ENCODE data around the gene YTHDC2. TPM values are rescaled to one million over a fixed set of nuclear protein-coding genes. Genes with fewer than 3 reads are reported as not detected.
A peak's percentile ranks its signal among the peaks of the same experiment; 100 is the strongest.
"Not testable (repeated sequence)": the region's sequence is repeated elsewhere in the genome, so short reads cannot be mapped to it uniquely, and the experiment has no call there.

Gene YTHDC2
- total RNA-seq, 1 donor from 2014 or later, result 17.5 TPM

DNA sequence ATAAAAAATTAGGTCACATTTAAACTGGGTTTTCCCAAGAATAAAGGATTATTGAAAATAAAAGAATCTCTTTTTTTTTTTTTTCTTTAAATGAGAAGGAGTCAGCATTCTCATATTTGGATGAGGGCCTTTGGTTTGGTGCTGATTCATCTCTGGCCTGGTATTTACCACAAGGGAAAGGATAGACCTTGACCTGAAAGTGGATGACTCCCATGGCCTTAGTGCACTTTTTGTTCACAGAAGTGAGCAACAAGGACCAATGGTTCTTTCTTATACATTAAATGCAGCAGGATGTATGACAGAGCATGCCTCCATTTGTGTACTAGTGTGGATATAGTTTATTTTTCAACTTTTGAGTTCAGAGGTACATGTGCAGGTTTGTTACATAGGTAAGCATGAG is 6.9 kb downstream of the YTHDC2 start:
- no peak for ATAC-seq

DNA sequence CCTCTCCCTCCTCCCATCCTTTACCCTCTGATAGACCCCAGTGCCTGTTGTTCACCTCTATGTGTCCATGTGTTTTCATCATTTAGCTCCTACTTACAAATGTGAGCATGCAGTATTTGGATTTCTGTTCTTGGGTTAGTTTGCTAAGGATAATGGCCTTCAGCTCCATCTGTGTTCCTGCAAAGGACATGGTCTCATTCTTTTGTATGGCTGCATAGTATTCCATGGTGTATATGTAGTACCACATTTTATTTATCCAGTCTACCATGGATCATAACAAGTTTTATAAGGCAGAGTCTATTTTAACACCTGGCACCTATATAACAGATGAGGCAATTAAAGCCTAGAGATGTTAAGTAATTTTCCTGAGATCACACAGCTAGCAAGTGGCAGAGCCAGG is 7.4 kb downstream of the YTHDC2 start:
- no peak for ATAC-seq

DNA sequence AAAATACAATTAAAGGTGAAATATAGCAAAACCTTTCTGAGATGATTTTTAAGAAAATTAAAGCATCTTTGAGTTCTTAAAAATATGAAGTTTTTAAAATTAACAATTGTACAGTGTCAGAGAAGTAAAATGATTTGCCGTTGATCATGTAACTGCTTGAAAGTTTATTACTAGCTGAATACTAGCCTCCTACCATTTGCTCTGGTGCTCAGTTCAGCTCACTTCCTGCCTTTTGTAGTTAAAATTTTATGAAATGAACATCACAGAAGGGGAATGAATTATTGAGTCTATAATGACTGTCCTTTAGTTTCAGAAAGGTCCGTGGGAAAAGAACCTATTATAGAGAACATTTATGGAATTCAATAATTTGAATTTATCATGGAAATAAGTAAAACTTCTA is 9.7 kb downstream of the YTHDC2 start:
- ATAC-seq, result no peak

DNA sequence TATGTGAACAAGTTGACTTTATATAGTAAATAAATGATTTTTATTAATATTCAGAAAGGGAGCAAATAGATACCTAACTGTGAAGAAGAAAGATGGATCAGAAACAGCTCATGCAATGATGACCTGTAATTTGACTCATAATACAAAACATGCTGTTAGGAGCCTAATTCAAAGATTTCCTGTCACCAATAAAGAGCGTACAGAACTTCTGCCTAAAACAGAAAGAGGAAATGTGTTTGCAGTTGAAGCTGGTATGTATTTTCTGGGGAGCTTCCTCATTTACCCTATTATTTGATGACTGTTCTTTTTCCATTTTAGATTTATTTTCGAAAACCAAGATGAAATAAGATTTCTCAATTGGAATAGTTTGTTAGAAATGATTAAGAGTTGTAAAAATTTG is 11.4 kb downstream of the YTHDC2 start:
- ATAC-seq, result no peak

DNA sequence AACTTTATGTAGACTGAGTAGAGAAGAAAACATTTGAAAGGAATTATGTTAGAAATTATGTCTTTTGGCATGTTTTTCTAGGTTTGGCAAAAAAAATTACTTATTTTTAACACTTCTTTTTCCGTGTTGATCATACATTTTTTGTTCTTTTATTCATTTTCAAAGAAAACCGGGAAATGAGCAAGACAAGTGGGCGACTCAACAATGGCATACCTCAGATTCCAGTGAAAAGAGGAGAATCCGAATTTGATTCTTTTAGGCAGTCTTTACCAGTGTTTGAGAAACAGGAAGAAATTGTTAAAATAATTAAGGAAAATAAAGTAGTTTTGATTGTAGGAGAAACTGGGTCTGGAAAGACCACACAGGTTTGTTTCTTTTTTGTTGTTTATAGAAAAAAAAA is 12.9 kb downstream of the YTHDC2 start:
- no peak for ATAC-seq

DNA sequence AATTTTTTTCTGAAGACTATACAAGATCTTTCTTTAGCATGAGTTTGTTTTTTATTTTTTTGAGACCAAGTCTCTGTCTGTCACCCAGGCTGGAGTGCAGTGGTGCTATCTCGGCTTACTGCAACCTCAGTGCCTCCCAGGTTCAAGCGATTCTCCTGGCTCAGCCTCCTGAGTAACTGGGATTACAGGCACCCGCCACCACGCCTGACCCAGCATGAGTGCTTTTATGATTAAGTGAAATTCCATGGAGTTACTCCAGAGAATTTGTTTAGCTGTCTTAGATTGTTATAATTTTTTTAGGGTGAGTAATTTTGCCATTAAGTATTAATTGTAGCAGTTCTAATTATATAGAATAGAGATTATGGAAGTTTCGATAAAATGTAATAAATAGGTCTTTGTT is 14.3 kb downstream of the YTHDC2 start:
- no peak for ATAC-seq

DNA sequence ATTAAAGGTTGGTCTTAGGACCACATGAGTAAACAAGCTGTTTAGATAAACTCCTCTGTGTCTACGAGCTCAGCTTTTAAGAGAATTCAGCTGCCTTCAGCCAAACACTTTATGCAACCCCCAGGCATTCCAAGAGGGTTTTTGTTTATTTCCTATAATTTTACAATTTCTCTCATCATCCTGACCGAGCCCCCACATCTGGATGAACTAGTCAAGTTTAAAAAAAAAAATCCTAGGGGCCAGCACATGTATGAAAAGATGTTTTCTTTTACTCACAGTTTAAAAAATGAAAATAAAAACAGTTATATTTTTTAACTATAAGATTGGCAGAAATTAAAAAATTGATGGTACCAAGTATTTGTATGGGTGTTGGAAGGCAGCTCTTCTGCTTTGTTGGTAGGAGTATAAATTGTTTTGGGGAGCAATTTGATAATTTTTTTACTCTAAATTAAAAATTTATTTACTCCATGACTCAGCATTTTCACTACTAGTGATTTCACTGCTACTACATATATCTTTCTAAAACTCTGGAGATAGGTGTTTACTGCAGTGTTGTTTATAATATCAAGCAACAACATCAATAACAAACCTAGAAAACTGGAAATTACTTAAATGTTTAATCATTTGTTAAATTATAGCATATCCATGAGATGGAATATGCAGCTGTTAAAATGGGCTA is 18.1 kb downstream of the YTHDC2 start:
- no peak for ATAC-seq

DNA sequence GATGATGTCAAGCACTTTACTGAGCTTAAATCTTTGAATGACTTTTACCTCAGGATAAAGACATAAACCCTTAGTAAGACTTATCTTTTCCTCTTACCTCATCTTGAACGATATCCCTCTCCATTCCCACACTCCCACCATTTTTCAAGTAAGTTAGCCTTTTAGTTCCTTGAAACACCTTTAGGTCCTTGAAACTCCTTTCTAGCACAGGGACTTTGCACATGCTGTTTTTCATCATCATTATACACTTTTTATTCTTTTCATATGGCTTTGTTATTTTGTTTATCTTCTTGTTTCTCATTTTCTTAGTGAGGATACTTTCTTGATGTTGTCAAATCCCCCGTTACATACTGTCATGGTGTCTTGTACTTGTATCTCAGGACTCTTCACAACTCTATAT is 24.8 kb downstream of the YTHDC2 start:
- ATAC-seq, result no peak

DNA sequence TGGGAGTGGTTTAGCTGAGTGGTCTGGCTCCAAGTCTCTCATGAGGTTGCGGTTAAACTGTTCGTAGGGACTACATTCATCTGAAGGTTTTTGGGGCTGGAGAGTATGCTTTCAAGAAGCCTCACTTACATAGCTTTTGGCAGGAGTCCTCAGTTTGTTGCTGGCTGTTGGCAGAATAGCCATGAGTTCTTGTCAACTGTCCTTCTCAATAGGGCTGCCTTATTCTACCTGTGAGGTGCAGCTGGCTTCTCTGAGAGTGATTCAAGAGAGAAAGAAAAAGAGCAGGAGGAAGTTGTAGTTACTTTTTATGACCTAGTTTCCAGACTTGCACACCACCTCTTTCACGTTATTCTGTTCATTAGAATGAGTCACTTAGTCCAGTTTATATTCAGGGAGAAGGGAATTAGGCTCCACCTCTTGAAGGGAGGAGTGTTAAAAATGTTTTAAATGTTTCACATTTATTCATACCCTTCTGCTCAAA is 33.2 kb downstream of the YTHDC2 start:
- ATAC-seq, result peak; percentile 82

DNA sequence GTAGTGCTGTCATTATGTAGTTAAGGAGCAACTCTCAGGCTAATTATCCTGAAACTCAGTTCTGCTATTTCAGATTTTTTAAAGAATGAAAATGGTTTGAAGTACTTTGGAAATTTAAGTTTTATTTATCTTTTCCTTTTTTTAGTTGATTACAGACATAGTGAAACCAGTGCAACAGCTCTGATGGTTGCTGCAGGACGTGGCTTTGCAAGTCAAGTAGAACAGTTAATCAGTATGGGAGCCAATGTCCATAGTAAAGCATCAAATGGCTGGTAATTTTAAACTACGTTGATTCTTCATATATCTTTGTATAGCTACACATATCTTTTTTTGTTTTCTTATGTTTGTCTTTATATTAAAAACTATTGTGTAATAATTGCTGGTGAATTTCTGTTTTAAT is 34.9 kb downstream of the YTHDC2 start:
- ATAC-seq, result no peak

DNA sequence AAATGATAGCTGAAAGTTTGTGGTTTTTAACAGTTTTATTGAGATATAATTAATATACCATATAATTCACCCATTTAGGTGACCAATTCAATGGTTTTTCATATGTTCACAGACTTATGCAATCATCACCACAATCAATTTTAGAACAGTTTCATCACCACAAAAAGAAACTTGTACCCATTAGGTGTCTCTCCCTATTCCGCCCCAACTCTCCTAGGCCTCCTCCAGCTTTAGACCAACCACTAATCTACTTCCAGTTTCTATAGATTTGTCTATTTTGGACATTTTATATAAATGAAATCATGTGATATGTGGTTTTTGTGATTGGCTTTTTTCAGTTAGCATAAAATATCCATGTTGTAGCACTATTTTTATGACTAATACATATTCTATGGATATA is 38.6 kb downstream of the YTHDC2 start:
- ATAC-seq, result no peak

DNA sequence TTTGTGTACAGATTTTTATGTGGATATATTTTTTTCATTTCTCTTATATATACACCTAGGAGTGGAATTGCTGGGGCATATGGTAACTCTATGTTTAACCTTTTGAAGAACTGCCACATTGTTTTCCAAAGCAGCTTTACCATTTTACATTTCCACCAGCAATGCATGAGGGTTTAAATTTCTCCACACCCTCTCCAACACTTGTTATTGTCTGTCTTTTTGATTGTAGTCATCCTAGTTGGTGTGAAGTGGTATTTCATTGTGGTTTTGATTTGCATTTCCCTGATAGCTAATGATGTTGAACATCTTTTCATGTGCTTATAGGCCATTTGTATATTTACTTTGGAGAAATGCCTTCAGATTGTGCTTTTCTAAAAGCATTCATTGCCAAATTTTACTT is 39.1 kb downstream of the YTHDC2 start:
- ATAC-seq, result no peak

DNA sequence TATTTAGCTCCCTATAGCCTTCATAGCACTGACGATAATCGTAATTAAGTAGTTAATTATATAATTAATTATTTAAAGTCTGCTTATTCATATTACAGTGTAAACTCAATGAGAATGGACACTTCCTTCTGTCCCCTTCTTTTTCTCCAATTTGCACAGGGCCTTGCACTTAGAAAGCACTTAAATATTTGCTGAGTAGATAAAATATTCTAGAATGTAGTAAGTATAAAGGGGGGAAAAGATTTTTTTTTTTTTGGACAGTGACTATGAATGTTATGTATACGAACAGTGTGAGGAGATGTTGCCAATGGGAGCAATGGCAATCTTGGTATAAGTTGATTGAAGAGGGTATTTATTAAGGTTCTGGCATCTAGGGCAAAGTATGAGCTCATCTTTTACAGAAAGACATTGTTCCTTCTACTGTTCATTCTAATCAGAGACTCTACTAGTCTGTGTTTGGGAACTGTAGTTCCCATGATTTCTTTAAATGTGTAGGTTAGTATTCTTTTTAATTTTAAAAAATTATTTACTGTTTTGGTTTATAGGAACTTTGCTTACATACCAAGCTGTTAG is 49.4 kb downstream of the YTHDC2 start:
- ATAC-seq, result no peak

DNA sequence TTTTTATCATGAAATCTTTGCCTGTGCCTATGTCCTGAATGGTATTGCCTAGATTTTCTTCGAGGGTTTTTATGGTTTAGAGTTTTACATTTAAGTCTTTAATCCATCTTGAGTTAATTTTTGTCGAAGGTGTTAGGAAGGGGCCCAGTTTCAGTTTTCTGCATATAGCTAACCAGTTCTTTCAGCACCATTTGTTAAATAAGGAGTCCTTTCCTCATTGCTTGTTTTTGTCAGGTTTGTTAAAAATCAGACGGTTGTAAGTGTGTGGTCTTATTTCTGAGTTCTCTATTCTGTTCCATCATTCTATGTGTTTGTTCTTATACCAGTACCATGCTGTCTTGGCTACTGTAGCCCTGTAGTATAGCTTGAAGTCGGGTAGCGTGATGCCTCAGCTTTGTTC is 55.9 kb downstream of the YTHDC2 start:
- ATAC-seq, result no peak

DNA sequence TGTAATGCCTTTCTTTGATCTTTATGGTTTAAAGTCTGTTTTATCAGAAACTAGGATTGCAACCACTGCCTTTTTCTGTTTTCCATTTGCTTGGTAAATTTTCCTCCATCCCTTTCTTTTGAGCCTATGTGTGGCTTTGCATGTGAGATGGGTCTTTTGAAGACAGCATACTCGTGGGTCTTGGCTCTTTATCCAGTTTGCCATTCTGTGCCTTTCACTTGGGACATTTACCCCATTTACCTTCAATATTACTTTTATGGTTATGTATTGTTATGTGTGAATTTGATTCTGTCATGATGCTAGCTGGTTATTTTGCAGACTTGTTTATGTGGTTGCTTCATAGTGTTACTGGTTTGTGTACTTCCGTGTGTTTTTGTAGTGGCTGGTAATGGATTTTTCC is 59.2 kb downstream of the YTHDC2 start:
- ATAC-seq, result no peak

DNA sequence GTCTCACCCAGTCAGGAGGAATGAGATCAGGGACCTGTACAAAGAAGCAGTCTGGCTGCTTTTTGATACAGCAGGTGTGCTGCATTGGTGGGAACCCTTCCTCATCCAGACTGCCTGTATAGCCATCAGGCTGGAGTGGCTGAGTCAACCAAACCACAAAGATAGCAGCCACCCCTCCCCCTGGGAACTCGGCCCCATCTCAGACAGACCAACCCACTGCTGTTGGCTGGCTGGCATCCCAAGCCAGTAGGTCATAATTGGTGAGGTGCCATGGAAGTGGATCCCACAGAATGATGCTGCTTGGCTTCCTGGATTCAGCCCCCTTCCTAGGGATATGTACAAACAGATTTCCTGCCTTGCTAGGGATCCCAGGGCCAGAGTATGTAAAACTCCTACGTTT is 60.9 kb downstream of the YTHDC2 start:
- ATAC-seq, result no peak

DNA sequence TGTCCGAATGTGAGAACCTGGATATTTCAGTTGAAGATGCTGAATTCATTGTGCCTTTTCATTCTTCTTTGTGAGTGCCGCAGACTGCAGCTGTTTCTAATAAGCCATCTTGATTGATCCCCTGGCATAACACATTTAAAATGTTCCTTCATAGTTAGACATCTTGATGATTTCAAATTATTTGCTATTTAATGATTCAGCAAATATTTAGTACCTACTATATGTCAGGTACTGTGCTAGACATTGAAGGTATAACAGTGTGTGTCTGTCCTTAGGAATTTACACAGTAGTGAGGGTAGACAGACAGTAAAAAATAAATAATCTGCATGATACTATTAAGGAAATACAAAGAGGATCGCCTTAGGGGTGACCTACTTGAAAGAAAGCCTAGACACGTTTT is 61.6 kb downstream of the YTHDC2 start:
- ATAC-seq, result no peak

DNA sequence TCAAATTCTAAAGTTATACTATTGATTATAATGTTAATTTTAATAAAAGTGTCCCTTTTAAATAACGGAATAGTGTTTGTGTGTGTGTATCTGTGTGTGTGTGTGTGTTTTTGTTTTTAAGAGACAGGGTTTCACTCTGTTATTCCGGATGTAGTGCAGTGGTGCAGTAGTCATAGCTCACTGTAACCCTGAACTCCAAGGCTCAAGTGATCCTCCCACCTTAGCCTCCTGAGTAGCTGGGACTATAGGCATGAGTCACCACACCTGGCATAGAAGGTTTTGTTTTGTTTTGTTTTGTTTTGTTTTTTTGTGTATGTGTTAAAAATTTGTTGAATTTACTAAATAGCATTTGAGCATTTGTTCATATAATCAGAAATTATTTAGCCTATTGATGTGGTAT is 64.6 kb downstream of the YTHDC2 start:
- ATAC-seq, result no peak

DNA sequence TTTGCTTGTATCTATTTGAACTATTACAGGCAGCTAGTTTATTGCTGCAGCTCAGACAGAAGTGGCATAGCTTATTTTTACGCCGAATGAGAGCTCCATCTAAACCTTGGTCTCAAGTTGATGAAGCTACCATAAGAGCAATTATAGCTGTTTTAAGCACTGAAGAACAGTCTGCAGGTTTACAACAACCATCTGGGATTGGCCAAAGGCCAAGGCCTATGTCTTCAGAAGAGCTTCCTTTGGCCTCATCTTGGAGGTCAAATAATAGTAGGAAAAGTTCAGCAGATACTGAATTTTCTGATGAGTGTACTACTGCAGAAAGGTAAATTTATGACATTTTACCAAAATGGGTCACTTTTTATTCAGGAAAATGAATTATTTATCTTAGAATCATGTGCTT is 67.9 kb downstream of the YTHDC2 start:
- no peak for ATAC-seq

DNA sequence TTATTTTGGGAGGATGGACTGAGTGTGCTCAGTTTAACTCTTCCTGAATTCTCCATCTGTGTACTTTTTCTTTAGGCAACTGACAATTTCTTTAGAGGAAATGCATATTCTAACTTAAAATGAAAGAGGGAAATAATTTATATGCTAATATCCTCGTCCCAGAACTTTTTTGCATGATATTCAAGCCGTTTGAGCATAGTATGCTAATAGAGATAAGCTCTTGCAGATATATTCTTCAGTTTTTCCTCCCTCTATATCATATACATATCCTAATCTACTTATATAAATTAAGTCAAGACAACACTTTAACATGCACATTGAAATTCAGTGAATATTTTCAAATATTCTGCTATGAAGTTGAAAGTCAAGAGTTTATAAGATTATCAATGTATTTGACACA is 84.7 kb downstream of the YTHDC2 start:
- ATAC-seq, result no peak

DNA sequence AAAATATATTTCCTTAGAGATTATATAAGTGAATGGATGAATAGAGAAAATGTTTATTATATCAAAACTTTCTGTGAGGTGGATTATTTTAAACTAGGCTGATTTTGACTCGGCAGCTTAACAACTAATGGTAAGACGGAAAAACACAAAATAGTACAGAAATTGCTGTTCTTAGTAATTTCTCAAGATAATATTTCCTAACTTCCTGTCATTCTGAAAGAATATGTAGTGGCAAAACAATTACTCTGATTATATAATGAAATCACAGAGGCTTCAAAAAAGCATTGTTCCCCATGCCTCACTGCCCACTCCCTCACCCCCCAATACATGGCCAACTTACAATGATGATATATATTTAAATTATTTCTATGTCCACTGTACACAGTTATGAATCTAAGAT is 85.4 kb downstream of the YTHDC2 start:
- ATAC-seq, result no peak

DNA sequence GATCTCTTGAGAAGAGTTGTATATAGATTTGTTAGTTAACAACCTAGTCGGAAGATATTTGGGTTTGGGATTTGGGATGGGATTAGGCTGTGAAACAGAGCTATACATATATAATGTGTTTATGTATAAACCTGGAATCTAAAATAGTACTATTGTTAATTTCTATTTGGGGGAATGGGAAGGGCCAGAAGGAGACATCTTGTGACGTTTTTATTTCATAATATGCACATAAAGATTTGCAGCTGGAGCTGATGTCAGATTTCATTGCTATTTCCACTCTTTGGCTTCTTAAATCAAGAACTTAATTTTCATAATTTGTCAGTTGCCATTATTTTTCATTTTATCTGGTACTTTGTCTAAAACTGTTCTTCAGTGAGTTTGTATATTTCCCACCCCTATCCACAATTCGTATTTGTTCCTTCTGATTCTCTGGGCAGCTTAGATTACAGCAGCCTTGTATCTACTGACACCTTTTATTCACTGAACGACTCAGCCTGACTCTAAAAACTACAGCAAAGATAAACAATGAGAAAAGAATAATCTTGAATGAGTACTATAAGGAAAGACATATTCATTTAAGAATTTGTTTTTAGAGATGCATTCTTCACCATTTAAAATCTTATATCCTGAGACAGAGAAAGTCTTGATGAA is 86.9 kb downstream of the YTHDC2 start:
- ATAC-seq, result no peak

DNA sequence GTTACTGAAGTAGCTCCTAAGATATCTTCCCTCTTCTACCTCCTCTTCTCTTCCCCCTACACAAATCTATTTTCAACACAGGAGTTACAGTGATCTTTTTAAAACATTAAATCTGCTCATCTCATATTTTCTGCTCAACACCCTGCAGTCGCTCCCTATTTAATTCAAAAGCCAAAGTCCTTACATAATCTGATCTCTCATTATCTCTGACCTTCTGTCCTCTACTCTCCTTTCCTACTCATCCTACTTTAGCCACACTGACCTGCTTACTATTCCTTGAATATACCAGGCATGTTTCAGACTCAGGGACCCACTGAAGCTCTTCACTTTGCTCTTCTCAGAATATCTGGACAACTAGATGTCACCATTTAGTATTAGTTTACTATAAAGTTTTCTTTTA is 87.9 kb downstream of the YTHDC2 start:
- no peak for ATAC-seq

DNA sequence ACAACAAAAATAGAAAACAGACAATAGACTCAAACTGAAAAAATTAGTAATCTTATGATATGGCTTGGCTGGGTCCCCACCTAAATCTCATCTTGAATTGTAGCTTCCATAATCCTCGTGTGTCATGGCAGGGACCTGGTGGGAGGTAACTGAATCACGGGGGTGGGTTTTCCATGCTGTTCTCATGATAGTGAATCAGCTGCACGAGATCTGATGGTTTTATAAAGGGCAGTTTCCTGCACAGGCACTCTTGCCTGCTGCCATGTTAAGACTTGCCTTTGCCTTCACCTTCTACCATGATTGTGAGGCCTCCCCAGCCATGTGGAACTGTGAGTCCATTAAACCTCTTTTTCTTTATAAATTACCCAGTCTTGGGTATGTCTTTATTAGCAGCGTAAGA is 89.8 kb downstream of the YTHDC2 start:
- ATAC-seq, result not testable (repeated sequence)

Measured in esophagus mucosa (tissue), 1 donor.